Measurements from ENCODE around the gene IDH1. TPM values are rescaled to one million over a fixed set of nuclear protein-coding genes. Genes with fewer than 3 reads are reported as not detected.
A peak's percentile ranks its signal among the peaks of the same experiment; 100 is the strongest.

Gene IDH1
- total RNA-seq (2022) = 166 TPM in 2 replicates
- percentile 86 among the genes with signal in this experiment for Bru-seq, nascent RNA
- BruChase-seq, experiment 1, labeled RNA remaining after a 6-hour chase = percentile 96 among the genes with signal in this experiment
- BruChase-seq, experiment 2, labeled RNA remaining after a 2-hour chase = percentile 92 among the genes with signal in this experiment
- long read RNA-seq, transcript IDH1-201 (10 exons, 2,382 nt) = major isoform, 264 of 304 reads
- long read RNA-seq, partial matches to known transcripts = 16 of 304 reads
- long read RNA-seq, other reads (novel, unspliced or antisense) = 16 of 304 reads

GRCh38 chr2:208254871-208255556, at the start of gene IDH1:
Gene IDH1, minus strand, starts transcription at chr2:208255071. Its CDS starts 3,520 bp downstream, at chr2:208251551.
- Mint-ChIP-seq H3K9me3 (ENCODE audit: low read depth, unreplicated experiment) (no peaks in the 10 kb centered on the region), H3K4me3 (ENCODE audit: low read depth, unreplicated experiment) (peak within 1 kb of the TSS; percentile 100), H3K36me3 (ENCODE audit: insufficient read depth, unreplicated experiment) (peaks cover 52% of the 10 kb centered on the region), H3K4me1 (ENCODE audit: low read depth, unreplicated experiment) (peaks cover 27% of the 10 kb centered on the region), H3K27ac (ENCODE audit: unreplicated experiment) (peak within 1 kb of the TSS; percentile 91), H3K27me3 (ENCODE audit: unreplicated experiment) (no peaks in the 10 kb centered on the region)
- TF ChIP-seq, protein P1, sequence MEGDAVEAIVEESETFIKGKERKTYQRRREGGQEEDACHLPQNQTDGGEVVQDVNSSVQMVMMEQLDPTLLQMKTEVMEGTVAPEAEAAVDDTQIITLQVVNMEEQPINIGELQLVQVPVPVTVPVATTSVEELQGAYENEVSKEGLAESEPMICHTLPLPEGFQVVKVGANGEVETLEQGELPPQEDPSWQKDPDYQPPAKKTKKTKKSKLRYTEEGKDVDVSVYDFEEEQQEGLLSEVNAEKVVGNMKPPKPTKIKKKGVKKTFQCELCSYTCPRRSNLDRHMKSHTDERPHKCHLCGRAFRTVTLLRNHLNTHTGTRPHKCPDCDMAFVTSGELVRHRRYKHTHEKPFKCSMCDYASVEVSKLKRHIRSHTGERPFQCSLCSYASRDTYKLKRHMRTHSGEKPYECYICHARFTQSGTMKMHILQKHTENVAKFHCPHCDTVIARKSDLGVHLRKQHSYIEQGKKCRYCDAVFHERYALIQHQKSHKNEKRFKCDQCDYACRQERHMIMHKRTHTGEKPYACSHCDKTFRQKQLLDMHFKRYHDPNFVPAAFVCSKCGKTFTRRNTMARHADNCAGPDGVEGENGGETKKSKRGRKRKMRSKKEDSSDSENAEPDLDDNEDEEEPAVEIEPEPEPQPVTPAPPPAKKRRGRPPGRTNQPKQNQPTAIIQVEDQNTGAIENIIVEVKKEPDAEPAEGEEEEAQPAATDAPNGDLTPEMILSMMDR (IDR thresholded peaks at IDR 0.05; ENCODE audit: unreplicated experiment) = peak; percentile 68
- intact Hi-C loops (cut with micrococcal nuclease; ENCODE audit: unreplicated experiment) = loop anchor here (1.0 to 5.0 kb wide), 3 partner anchors 80 to 1077 kb away; no protein-coding TSS in a partner anchor
- CTCF ChIA-PET = interaction anchor here (0.6 to 4.7 kb wide), 10 partner anchors 11 to 1815 kb away, joined by 3 to 46 read pairs (median 6); partner anchors contain the start of gene PIKFYVE
- no TSS peak for BruUV-seq (replicated peaks)
- DNase-seq = peak; percentile 99

GRCh38 chr2:208304157-208304556, 49.3 kb upstream of the IDH1 start:
- H3K27me3 Mint-ChIP-seq (ENCODE audit: unreplicated experiment) = no peaks in the 10 kb centered on the region
- no peaks in the 10 kb centered on the region for H3K4me1 Mint-ChIP-seq (ENCODE audit: low read depth, unreplicated experiment)
- H3K36me3 Mint-ChIP-seq (ENCODE audit: insufficient read depth, unreplicated experiment) = peaks cover 14% of the 10 kb centered on the region
- intact Hi-C loops (cut with micrococcal nuclease; ENCODE audit: unreplicated experiment) = no loop called here
- H3K27ac Mint-ChIP-seq (ENCODE audit: unreplicated experiment) = no peak overlapping the region
- TF ChIP-seq, protein P1 (IDR thresholded peaks at IDR 0.05; ENCODE audit: unreplicated experiment) = no peak
- DNase-seq = no peak
- CTCF ChIA-PET = interaction anchor here (0.5 kb wide), 1 partner anchor 305 kb away, joined by 4 read pairs; no protein-coding TSS in a partner anchor
- no peak overlapping the region for H3K4me3 Mint-ChIP-seq (ENCODE audit: low read depth, unreplicated experiment)
- H3K9me3 Mint-ChIP-seq (ENCODE audit: low read depth, unreplicated experiment) = no peaks in the 10 kb centered on the region
- no TSS peak for BruUV-seq (replicated peaks)

DNA sequence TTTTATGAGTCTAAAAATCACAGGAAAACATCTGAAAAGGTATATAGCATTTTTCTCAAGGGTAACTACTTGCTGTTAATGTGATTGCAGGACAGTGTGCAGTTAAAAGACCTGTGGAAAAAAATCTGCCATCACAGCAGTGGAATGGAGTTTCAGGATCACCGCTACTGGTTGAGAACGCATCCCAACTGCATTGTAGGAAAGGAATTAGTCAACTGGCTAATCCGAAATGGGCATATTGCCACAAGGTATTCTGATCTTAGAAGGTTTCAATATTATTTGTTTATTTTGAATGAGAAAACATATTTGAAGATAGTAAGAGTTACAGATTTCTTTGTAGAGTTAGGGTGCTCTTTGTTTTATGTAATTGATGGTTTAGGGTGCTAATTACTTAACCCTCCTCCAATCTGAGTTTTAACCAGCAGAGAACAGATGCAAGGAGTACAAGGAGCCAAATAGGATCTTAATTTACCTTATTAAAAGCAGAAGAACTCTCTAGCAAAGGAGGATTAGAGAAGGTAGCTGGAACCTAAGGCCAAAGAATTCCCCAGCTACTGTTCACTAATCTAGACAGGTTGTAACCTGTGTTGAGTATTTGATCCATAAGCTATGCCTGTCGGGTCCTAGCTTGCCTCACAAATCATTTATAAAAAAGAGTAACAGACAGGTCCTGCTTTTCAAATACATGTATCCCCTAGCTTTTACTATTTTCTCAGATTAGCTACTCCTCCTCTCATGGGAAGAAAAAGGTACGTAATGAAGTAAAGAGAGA, 46.2 kb upstream of the IDH1 start:
- Mint-ChIP-seq H3K4me3 (ENCODE audit: low read depth, unreplicated experiment) (no peak overlapping the region), H3K36me3 (ENCODE audit: insufficient read depth, unreplicated experiment) (peaks cover 11% of the 10 kb centered on the region), H3K4me1 (ENCODE audit: low read depth, unreplicated experiment) (no peaks in the 10 kb centered on the region), H3K27me3 (ENCODE audit: unreplicated experiment) (no peaks in the 10 kb centered on the region), H3K9me3 (ENCODE audit: low read depth, unreplicated experiment) (no peaks in the 10 kb centered on the region), H3K27ac (ENCODE audit: unreplicated experiment) (no peak overlapping the region)
- no TSS peak for BruUV-seq (replicated peaks)
- DNase-seq = no peak
- CTCF ChIA-PET = interaction anchor here (0.9 kb wide), 1 partner anchor 33 kb away, joined by 3 read pairs; no protein-coding TSS in a partner anchor
- TF ChIP-seq, protein P1 (IDR thresholded peaks at IDR 0.05; ENCODE audit: unreplicated experiment) = no peak
- intact Hi-C loops (cut with micrococcal nuclease; ENCODE audit: unreplicated experiment) = no loop called here

GRCh38 chr2:208297961-208298360, 43.1 kb upstream of the IDH1 start:
- Mint-ChIP-seq H3K4me3 (ENCODE audit: low read depth, unreplicated experiment) (no peak overlapping the region), H3K27ac (ENCODE audit: unreplicated experiment) (no peak overlapping the region), H3K36me3 (ENCODE audit: insufficient read depth, unreplicated experiment) (no peaks in the 10 kb centered on the region), H3K27me3 (ENCODE audit: unreplicated experiment) (no peaks in the 10 kb centered on the region), H3K9me3 (ENCODE audit: low read depth, unreplicated experiment) (no peaks in the 10 kb centered on the region), H3K4me1 (ENCODE audit: low read depth, unreplicated experiment) (no peaks in the 10 kb centered on the region)
- TF ChIP-seq, protein P1 (IDR thresholded peaks at IDR 0.05; ENCODE audit: unreplicated experiment) = no peak
- DNase-seq = no peak
- no TSS peak for BruUV-seq (replicated peaks)
- intact Hi-C loops (cut with micrococcal nuclease; ENCODE audit: unreplicated experiment) = no loop called here
- CTCF ChIA-PET = no interaction called here
